ENCODE measurements around the gene C1orf141. TPM values are rescaled to one million over a fixed set of nuclear protein-coding genes. Genes with fewer than 3 reads are reported as not detected.

C1orf141 gene
- total RNA-seq, 1 donor from 2014 or later, result not detected

GRCh38 chr1:67170751-67171573 lies 36.2 kb upstream of the C1orf141 start:
- H3K4me3 ChIP-seq (ENCODE audit: low read depth, low read length), result no peak overlapping the region
- DNase-seq (ENCODE audit: low read depth), result no peak
- no peak for FAIRE-seq
- no peaks in the 10 kb centered on the region for H3K36me3 ChIP-seq (ENCODE audit: control insufficient read depth, insufficient read depth, low read length)
- no peak for TF ChIP-seq CTCF (IDR thresholded peaks at IDR 0.05; ENCODE audit: insufficient read depth, low read length, severe bottlenecking)
- H3K27me3 ChIP-seq (ENCODE audit: control insufficient read depth, insufficient read depth, low read length), result no peaks in the 10 kb centered on the region

GRCh38 chr1:67169932-67170331 lies 35.2 kb upstream of the C1orf141 start:
- Histone ChIP-seq H3K27me3 (ENCODE audit: control insufficient read depth, insufficient read depth, low read length) (no peaks in the 10 kb centered on the region), H3K4me3 (ENCODE audit: low read depth, low read length) (no peak overlapping the region), H3K36me3 (ENCODE audit: control insufficient read depth, insufficient read depth, low read length) (no peaks in the 10 kb centered on the region)
- no peak for TF ChIP-seq CTCF (IDR thresholded peaks at IDR 0.05; ENCODE audit: insufficient read depth, low read length, severe bottlenecking)
- no peak for FAIRE-seq
- no peak for DNase-seq (ENCODE audit: low read depth)

- DNase-seq (ENCODE audit: low read depth), result no peak
- H3K36me3 ChIP-seq (ENCODE audit: control insufficient read depth, insufficient read depth, low read length), result no peaks in the 10 kb centered on the region
- no peak for FAIRE-seq
Measured at GRCh38 chr1:67169496-67169895, 34.7 kb upstream of the C1orf141 start.

GRCh38 chr1:67166196-67166595 lies 31.4 kb upstream of the C1orf141 start, which contains the start of gene IL23R:
TSS of gene IL23R (plus strand) at chr1:67166454. CDS start at chr1:67168121, 1,667 bp downstream.
- no peak for TF ChIP-seq CTCF (IDR thresholded peaks at IDR 0.05; ENCODE audit: insufficient read depth, low read length, severe bottlenecking)
- Histone ChIP-seq H3K36me3 (ENCODE audit: control insufficient read depth, insufficient read depth, low read length) (no peaks in the 10 kb centered on the region), H3K4me3 (ENCODE audit: low read depth, low read length) (no peak within 1 kb of the TSS), H3K27me3 (ENCODE audit: control insufficient read depth, insufficient read depth, low read length) (no peaks in the 10 kb centered on the region)
- DNase-seq (ENCODE audit: low read depth) (no peak), FAIRE-seq (no peak)

More at GRCh38 chr1:67169496-67169895, 34.7 kb upstream of the C1orf141 start:
- no peak for TF ChIP-seq CTCF (IDR thresholded peaks at IDR 0.05; ENCODE audit: insufficient read depth, low read length, severe bottlenecking)
- Histone ChIP-seq H3K4me3 (ENCODE audit: low read depth, low read length) (no peak overlapping the region), H3K27me3 (ENCODE audit: control insufficient read depth, insufficient read depth, low read length) (no peaks in the 10 kb centered on the region)

GRCh38 chr1:67165468-67166041 lies 30.8 kb upstream of the C1orf141 start:
- no peaks in the 10 kb centered on the region for H3K27me3 ChIP-seq (ENCODE audit: control insufficient read depth, insufficient read depth, low read length)
- no peak for TF ChIP-seq CTCF (IDR thresholded peaks at IDR 0.05; ENCODE audit: insufficient read depth, low read length, severe bottlenecking)
- no peak overlapping the region for H3K4me3 ChIP-seq (ENCODE audit: low read depth, low read length)
- FAIRE-seq (no peak), DNase-seq (ENCODE audit: low read depth) (no peak)
- H3K36me3 ChIP-seq (ENCODE audit: control insufficient read depth, insufficient read depth, low read length), result no peaks in the 10 kb centered on the region
